GM04503 (cell line): ENCODE measurements around the gene ZNF227.
"Not testable (repeated sequence)": the region's sequence is repeated elsewhere in the genome, so short reads cannot be mapped to it uniquely, and the experiment has no call there.

Source experiments
- DNase-seq: peaks from one replicate; pipeline ENCODE4 v3.0.0-alpha.2; 2012; ENCODE audit warnings: low read depth

The ZNF227 gene

GRCh38 chr19:44252332-44252731 lies 40.0 kb downstream of the ZNF227 start:
- DNase-seq: not testable (repeated sequence)

GRCh38 chr19:44253392-44253791 lies 41.1 kb downstream of the ZNF227 start:
- not testable (repeated sequence) for DNase-seq

DNA sequence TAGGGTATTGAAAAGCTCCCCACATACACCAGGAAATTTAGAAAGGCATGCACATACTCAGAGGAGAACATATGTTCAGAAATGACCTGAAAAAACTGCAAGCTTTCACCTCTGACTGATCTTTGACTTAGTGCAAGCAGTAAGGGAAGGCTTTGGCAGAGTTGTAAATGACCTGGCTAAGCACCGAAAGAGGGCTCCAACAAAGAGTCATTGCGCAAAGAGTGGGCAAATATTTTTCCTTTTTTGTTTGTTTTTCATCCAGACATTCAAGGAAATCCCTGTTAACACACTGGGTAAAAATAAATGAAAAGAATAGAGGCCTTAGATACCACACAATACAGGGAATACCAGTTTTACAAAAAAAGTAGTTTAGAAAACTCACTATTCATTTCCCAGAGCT lies 42.2 kb downstream of the ZNF227 start:
- no peak for DNase-seq

- no peak for DNase-seq
Measured at GRCh38 chr19:44255705-44256411, 43.5 kb downstream of the ZNF227 start.

DNA sequence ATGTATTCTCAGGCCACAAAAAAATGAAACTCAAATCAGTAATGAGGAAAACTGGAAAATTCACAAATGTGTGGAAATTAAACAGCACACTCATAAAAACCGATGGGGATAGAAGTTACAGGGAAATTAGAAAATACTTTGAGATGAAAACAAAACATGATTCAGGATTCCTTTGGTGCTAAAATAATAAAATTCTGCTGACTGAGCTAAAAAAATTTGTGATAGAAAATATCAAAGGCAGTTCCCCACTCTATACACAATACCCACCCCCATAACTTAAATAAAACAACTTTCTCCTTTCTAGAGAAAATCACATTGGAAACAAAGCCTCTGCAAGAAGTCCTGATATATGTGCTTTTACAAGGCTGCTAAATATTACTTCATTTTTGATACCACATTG lies 45.8 kb downstream of the ZNF227 start:
- no peak for DNase-seq

DNA sequence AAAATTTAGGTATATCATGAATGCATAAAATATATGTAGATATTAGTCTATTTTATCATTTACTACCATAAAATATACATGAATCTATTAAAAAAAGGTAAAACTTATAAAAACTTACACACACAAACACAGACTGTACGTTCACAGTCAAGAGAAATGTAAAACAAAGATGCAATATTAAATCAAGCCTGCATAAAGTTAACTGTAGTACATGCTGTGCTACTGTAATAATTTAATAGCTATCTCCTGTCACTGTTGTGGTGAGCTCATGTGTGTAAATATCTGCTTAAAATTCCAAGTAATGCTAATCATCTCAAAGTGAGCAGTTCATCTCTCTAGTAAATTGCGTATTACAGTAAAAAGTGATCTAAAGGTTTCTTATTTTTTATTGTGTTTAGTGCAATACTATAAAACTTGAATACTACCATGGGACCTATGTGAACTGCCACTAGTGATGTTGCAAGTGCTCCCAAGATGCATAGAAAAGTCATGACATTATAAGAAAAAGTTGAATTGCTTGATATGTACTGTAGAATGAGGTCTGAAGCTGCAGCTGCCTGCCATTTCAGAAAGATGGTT lies 46.6 kb downstream of the ZNF227 start:
- no peak for DNase-seq

- no peak for DNase-seq
Measured at GRCh38 chr19:44260343-44260681, 48.0 kb downstream of the ZNF227 start.

GRCh38 chr19:44260695-44261446 lies 48.5 kb downstream of the ZNF227 start:
- no peak for DNase-seq

DNA sequence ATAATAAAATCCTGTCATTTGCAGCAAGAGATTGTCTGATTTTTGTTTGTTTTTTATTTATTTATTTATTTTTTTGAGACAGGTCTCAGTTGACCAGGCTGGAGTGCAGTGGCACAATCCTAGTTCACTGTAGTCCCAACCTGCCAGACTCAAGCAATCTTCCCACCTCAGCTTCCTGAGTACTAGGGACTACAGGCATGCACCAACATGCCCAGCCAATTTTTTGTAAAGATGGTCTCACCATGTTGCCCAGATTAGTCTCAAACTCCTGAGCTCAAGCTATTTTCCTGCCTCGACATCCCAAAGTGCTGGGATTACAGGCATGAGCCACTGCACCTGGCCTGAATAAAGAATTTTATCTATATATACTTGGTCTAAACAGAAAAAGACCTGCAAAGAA lies 65.0 kb downstream of the ZNF227 start:
- DNase-seq: no peak

DNA sequence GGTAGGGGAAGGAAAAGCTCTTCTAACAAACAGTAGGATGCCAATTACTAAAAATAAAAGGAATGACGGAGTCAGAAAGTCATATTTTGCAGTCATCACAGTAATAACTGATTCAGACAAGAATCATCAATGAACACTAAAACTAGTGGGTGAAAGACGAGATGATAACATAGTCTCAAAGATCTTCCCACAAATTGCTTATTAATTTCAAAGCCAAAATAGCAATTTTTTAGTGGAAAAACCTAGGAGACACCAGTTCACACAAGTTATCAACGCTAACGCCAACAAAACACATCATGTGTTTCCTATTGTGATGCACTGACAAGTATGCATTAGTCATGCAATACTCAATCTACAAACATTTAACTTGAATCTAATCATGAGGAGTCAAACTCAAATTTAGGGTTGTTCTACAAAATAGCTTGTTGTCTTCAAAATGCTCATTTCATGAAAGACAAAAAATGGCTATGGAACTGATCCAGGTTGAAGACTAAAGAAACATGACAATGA lies 65.9 kb downstream of the ZNF227 start:
- peak; percentile 33 for DNase-seq

- no peak for DNase-seq
Measured at GRCh38 chr19:44280916-44281315, 68.6 kb downstream of the ZNF227 start.

DNA sequence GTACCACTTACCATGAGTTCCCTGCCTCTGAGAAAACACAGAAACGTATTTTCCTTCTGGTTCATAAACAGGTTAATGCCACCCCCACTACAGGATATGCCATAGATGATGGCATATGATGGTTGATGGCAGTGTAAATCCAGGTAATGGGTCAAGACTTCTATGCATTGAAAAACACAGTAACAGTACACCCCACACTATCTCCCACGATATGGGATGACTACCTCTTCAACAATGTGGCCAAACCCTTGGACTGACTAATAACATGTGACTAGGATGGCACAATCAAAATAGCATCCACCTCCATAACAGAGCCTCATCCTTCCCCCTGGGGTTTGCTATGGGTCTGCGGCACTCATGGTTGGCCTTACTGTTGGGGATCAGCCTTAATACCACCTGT lies 70.5 kb downstream of the ZNF227 start:
- DNase-seq: no peak

DNA sequence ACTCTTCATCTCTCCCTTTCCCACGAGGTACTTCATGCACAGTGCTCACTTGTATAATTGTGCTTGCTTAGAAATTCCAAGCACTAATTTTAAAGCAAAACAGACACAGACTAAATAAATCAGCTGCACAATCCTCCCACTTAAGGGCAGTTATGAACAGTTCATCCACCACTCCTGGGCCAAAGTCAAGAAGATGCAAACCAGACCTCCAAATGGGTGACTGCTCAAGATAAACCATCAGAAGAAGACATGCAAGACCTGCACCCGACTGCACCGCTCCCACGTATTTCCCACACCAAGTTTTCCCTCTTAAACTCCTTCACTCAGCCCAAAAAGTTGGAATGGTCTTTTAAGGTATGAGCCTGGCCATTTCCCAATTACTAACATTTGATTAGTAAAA lies 72.6 kb downstream of the ZNF227 start:
- no peak for DNase-seq
